NAMALWA (cell line): ENCODE measurements around the gene LIPC.

ENCODE experiments used
- DNase-seq: peaks from one replicate; pipeline ENCODE4 v3.0.0-alpha.2; 2015; ENCODE audit warnings: low spot score

Gene LIPC

DNA sequence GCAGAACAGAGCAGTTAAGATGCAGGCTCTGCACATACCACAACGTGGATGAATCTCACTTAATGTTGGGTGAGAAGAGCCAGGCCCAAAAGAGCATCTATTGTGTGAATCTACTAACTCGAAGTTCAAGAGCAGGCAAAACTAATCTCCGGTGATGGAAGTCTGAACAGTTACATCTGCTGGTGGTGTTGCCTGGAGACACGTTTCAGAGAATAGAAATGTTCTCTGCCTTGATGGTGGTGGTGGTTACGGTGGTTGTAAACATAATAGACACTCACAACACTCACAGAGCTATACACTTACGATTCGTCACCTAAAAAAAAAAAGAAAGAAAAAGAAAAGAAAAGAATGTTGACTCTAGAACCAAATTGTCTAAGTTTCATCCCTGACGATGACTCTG is 86.8 kb downstream of the LIPC start:
- no peak for DNase-seq

- DNase-seq: no peak
Observed at GRCh38 chr15:58519516-58519915, 87.7 kb downstream of the LIPC start.

DNA sequence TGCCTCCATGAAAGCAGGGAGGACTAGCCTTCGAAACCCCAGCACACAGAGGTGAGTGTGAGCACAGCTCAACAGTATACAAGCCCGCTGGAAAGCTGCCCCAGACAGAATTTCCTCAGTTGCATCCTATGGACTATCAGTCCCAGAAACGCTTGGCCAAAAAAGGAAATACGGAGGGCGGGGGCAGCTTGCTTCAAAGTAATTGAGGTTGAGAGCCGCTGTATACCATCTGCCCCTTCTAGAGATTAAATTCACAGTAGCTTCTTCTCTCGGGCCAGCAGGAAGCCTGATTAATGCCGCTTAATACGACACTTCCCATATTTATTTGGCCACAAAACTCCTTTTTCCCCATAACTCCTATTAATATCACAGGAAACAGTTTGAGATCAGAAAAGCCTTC is 88.7 kb downstream of the LIPC start:
- no peak for DNase-seq

DNA sequence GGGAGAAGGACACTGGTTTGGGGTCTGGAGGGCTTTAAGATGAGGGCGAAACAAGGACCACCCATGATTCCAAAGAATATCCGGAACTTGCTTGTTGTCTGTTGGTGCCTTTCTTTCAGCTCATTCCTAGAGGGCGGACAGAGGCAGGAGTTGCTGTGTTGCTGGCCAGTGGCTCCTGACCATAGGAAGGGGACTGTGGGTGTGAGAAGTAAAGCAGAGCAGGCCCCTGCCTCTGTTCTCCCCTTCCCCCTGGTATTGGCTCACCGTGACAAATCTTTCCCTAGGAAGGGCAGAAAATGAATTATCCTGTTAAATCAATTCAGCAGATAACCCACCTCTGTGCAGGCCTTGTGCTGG is 89.1 kb downstream of the LIPC start:
- DNase-seq: no peak

GRCh38 chr15:58521293-58521991 is 89.7 kb downstream of the LIPC start:
- DNase-seq: no peak

GRCh38 chr15:58522391-58522790 is 90.6 kb downstream of the LIPC start:
- no peak for DNase-seq

- no peak for DNase-seq
Observed at GRCh38 chr15:58522865-58523264, 91.1 kb downstream of the LIPC start.

DNA sequence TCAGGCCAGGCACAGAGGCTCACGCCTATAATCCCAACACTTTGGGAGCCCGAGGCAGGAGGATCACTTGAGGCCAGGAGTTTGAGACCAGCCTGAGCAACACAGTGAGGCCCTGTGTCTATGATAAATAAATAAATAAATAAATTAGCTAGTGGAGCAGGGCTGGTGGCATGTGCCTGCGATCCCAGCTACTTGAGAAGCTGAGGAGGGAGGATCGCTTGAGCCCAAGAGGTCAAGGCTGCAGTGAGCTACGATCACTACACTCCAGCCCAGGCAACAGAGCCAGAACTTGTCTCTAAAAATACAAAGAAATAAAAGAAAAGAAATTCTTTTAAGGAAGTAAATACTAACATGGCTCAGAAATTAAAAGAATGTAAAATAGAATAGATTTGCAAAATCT is 91.8 kb downstream of the LIPC start:
- DNase-seq: no peak

DNA sequence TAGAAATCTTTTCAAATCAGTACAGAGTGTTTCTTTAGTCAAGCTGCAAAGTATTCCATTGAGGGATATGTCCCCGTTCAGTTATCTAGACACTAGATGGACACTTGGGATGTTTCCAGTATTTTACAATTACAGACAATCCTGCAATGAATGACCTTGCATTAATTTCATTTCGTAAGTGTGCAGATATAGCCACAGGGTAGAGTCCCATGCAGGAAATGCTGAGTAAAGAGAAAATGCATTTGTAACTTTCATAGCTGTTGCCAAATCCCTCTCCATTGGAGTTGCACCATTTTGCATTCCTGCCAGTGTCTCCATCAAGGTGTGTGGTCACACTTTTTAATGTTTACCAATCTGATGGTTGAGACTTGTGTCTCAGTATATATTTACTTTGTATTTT is 92.5 kb downstream of the LIPC start:
- no peak for DNase-seq

- no peak for DNase-seq
Observed at GRCh38 chr15:58525991-58526421, 94.2 kb downstream of the LIPC start.

DNA sequence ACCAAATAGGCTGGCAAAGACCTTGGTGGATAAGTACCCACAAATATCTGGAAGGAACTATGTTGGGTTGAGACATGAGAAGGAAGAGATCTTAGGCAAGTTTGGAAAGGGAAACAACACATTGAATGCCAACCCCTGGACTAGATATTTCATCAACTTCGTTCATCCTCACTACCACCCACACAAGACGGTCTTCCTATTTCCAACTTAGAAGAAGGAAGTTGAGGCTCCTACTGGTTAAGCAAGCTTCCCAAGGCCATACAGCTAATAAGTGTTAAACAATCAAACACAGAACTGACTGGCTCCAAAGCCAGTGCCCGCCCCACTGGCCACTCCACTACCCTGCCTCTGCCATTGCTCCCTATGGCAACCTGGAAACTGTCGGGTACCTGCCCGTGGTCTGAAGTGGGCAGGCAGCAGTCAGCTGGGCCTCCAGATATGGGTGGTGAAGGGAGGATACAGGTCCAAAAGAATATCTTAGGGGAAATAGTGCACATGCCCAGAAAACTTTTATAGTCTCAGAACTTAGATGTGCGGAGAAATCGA is 94.9 kb downstream of the LIPC start:
- no peak for DNase-seq

DNA sequence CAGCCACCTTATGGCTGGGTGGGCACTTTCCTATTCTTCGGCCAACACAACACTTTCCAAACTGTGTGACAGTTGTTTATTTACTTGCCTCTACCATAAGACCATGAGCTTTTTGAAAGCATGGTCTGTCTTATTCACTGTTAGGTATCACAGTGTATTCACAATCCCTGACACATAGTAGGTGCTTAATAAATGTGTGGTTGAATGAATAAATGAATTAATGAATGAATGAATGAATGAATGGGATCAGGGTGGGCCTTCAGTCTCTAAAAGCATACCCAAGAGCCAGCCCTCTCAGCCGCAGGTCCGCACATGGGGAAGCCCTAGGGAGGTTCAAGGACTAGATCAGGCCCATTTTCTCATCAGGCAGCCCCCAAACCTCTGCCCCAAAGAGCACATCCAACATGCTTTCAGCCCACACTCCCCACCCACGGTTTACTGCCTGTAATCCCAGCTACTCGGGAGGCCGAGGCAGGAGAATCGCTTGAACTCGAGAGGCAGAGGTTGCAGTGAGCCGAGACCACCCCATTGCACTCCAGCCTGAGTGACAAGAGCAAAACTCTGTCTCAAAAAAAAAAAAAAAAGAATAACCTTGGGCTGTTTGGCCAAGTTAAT is 95.9 kb downstream of the LIPC start:
- no peak for DNase-seq

DNA sequence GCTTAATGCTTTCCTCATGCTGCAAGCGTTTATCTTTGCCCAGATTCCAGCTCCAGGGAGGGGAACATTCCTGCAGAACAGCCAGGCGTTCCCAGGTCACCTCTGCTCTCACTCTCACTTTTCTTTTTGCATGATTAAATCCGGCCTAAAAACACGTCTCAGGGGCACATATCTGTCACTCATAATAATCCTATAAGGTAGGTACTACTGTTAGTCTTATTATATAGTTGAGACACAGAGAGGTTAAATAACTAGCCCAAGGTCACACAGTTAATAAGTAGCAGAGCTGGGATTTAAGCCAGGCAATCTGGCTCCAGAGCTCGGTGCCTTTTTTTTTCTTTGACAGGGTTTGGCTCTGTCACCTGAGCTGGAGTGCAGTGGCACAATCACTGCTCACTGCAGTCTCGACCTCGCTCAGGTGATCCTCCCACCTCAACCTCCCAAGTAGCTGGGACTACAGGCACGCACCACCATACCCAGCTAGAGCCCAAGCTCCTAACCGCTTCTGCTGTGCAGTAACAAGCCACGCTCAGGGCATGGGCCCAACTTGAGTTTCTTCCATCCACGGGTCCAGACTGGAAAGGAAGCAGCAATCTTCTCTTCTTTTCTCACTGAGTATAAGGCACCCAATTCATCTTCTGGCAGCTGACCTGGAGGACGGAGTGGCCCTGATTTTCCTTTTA is 96.5 kb downstream of the LIPC start:
- DNase-seq: no peak

DNA sequence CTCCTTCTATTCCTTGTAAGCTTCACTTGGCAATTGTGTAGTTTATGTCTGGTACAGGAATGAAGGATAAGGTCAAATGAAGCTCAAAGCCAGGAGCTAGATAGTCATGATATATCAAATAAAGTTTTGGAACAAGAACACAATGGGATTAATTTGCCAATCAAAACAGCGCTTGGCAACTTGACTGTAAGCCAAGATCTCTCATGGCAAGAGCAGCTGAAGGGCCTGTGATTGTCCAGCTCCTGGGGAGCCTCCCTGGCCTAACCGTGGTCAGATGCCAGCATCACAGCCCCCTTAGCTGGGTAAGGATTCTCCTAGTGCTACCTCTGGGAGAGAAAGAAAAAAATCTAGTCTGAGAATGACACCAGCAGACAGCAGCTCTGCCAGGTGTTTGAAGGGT is 97.2 kb downstream of the LIPC start:
- DNase-seq: no peak

DNA sequence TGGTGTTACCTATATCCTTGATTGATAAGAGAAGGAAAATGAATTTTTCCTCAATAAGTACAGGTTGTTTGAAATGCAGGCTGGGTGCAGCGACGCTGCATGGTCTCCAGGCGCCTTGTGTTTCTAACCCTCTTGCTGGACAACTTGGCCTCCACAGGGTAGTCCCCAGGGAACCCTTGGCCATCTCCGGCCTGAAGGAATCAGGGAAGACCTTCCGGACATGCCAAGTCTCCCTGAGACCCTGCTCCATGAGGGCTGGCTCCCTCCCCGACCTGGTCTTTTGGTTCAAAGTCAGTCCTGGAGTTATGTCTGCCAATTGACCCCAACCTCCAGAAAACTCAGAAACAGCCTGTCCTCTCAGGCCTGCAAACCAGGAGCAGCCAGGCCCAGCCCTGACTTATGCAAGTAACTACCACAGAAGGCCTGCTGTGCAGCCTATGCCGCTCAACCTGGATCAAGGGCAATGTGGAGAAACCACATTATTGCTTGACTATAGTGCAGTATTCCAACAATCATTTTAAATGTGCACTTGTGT is 98.3 kb downstream of the LIPC start:
- no peak for DNase-seq

DNA sequence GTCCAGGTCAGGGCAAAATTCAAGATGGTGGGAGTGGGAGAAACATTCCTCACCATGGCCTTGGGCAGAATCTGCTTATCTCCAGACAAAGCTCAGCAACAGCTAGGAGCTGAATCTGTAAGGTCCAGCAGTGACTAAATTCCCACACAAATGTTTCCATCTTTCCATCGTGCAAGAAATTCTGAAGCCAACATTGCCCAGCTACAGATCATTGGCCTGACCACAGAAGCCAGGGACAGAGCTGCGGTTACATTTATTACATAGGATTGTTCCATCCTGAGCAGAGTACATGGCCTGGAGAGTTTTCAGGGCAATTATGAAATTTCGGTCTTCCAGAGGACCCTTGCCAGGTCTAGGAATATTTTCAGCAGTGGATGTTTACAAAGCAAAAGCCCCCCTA is 100.3 kb downstream of the LIPC start:
- no peak for DNase-seq

GRCh38 chr15:58534556-58534955 is 102.8 kb downstream of the LIPC start:
- DNase-seq: no peak

- no peak for DNase-seq
Observed at GRCh38 chr15:58535337-58535736, 103.5 kb downstream of the LIPC start.

GRCh38 chr15:58535894-58536293 is 104.1 kb downstream of the LIPC start:
- DNase-seq: no peak

GRCh38 chr15:58536414-58536813 is 104.6 kb downstream of the LIPC start:
- no peak for DNase-seq

DNA sequence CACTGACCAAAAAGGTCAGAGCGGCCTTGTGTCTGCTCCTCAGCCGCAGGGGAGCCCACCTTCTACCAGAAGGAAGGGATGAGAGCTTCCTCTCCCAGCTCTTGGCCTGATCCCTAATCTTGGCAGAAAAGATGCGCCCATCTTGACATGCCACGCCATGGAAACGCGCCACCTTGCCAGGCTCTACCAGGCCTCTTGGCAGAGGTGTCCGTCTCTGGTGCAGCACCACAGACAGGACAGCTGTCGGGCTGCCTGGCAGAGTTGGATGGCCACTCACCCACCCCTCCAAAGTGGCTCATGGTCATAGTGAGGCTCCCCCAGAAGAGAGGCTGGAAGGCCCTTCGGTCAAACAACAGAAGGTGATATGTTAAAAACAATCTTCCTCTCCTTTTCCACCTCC is 105.2 kb downstream of the LIPC start:
- DNase-seq: no peak

GRCh38 chr15:58538225-58538727 is 106.5 kb downstream of the LIPC start:
- no peak for DNase-seq

DNA sequence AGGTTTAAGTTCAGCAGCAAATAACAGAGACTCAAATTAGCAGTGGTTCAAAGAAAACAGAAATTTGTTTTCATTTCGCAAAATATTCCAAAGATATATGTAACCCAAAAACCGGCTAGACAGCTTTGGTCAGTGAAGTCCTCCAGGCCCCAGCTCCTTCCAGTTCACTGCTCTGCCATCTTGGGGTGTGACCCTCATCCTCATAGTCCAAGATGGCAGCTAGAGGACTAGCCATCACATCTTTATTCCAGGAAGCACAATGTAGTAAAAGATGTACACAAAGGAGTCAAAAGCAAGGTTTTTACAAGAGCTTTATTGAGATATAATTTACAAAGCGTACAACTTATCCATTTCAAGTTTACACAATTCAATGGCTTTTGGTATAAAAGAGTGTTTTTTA is 107.1 kb downstream of the LIPC start:
- DNase-seq: no peak
